Brain microvascular endothelial cell (primary cell): ENCODE measurements around the gene TST.

Experiments used
- DNase-seq: peaks from one replicate; pipeline ENCODE4 v3.0.0-alpha.2; 2020
- H3K27ac ChIP-seq: fragments of 250-450 bp; sonication (Bioruptor Pico); 2 replicates; pipeline ENCODE4 v1.5.1; 2020; ENCODE audit warnings: mild to moderate bottlenecking, moderate library complexity
- H3K27me3 ChIP-seq: fragments of 250-450 bp; sonication (Bioruptor Pico); replicated peaks from 2 replicates; pipeline ENCODE4 v1.5.1; 2020; ENCODE audit warnings: mild to moderate bottlenecking
- H3K36me3 ChIP-seq: fragments of 250-450 bp; sonication (Bioruptor Pico); replicated peaks from 2 replicates; pipeline ENCODE4 v1.5.1; 2020; ENCODE audit warnings: mild to moderate bottlenecking
- H3K4me3 ChIP-seq: 2 replicates; pipeline ENCODE4 v1.5.1; 2011; ENCODE audit warnings: low read depth, mild to moderate bottlenecking, control low read depth, low read length, moderate library complexity
- CTCF ChIP-seq: IDR thresholded peaks from 2 replicates; pipeline ENCODE4 v1.5.1; 2011; ENCODE audit warnings: low read depth, mild to moderate bottlenecking, moderate library complexity, low read length, control low read depth, inconsistent platforms; ENCODE audit errors: missing control alignments
- in situ Hi-C: cut with HindIII; loops from 2 replicates; pipeline ENCODE4 v1.10.0; 2017; ENCODE audit warnings: low sequenced_read_pairs, low pct_ligation_motif_present

The TST gene

DNA sequence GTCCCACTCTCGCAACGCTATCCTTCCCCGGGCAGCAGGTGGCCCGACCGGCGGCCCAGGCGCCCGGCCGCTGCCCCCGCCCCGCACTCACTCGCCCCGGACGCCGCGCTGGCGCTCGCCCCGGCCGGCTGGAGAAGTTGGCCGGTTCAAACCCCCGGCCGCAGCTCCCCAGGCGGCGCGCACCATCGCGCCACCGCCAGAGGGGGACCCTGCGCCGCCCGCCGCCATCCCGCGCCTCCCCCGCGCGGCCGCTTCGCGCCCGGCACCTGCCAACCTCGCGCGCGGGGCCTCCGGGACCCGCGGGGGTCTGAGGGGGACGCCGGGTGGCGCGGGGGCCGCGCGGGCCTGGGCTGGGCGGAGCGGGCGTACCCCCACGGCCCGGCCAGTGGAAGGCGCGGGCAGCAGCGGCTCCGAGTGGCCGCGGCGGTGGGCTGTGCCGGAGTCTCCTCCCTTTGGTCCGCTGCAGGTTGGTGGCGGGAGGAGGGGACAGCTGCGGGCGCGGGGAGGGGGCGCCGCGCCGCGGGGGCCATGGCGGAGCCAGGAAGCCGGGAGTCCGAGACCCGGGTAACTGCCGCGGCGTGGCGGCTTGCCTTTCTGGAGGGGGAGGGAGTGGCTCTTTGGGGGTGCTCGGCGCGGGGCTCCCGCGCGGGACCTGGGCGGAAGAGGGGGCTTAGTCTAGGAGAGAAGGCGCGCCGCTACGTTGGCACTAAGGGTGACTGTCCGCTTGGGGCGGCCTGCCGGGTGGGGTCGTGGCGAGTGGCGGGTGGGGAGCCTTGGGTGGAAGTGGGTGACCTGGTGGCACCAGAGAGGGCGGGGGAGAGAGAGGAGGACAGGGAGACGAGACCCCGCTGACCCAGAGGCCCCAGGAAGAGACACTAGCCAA, at the start of gene TST, which contains the start of gene MPST:
Gene TST (minus strand): TSS at position 139 of the 883 bp plus-strand sequence. CDS start 715 bp downstream, outside the sequence.
Gene MPST (plus strand): TSS at position 434 of the 883 bp plus-strand sequence. CDS start 95 bp downstream, at position 529.
- peak; percentile 29 for DNase-seq
- Histone ChIP-seq H3K27ac (peak within 1 kb of the TSS; percentile 78), H3K27me3 (no peaks in the 10 kb centered on the region), H3K36me3 (peaks cover 10% of the 10 kb centered on the region), H3K4me3 (peak within 1 kb of the TSS; percentile 86)
- TF ChIP-seq CTCF: no peak
- in situ Hi-C loops: no loop called here

DNA sequence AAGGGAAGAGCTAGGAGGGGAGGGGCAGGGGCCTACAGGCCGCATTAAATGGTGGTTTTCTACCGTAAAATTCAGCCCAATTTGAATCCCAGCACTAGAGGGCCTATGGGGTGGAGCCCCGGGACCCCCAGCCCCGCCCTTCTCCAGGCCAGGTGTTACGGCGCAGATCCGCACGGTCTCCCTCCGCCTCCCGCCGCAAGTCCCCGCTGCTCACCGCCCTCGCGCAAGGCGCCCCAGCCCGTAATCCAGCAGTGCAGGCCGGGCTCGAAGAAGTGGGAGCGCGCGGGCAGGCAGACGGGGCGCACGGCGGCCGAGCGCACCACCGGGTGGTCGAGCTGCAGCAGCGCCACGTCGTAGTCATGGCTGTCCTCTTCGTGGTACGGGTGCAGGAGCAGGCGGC, 49.6 kb upstream of the TST start:
- DNase-seq: no peak
- Histone ChIP-seq H3K4me3 (no peak overlapping the region), H3K27ac (no peak overlapping the region), H3K36me3 (no peaks in the 10 kb centered on the region), H3K27me3 (peaks cover 12% of the 10 kb centered on the region)
- no peak for TF ChIP-seq CTCF
- in situ Hi-C loops: no loop called here

GRCh38 chr22:37067428-37067827, 48.2 kb upstream of the TST start:
- Histone ChIP-seq H3K36me3 (no peaks in the 10 kb centered on the region), H3K27ac (no peak overlapping the region), H3K27me3 (peaks cover 12% of the 10 kb centered on the region), H3K4me3 (no peak overlapping the region)
- in situ Hi-C loops: no loop called here
- no peak for DNase-seq
- no peak for TF ChIP-seq CTCF

GRCh38 chr22:37065961-37066360, 46.7 kb upstream of the TST start:
- TF ChIP-seq CTCF: no peak
- no peak for DNase-seq
- no peaks in the 10 kb centered on the region for H3K36me3 ChIP-seq
- in situ Hi-C loops: no loop called here
- no peak overlapping the region for H3K4me3 ChIP-seq
- H3K27ac ChIP-seq: no peak overlapping the region
- H3K27me3 ChIP-seq: peaks cover 12% of the 10 kb centered on the region

GRCh38 chr22:37065180-37065579, 45.9 kb upstream of the TST start:
- Histone ChIP-seq H3K36me3 (no peaks in the 10 kb centered on the region), H3K4me3 (no peak overlapping the region), H3K27ac (no peak overlapping the region), H3K27me3 (peaks cover 12% of the 10 kb centered on the region)
- TF ChIP-seq CTCF: no peak
- DNase-seq: no peak
- in situ Hi-C loops: no loop called here

DNA sequence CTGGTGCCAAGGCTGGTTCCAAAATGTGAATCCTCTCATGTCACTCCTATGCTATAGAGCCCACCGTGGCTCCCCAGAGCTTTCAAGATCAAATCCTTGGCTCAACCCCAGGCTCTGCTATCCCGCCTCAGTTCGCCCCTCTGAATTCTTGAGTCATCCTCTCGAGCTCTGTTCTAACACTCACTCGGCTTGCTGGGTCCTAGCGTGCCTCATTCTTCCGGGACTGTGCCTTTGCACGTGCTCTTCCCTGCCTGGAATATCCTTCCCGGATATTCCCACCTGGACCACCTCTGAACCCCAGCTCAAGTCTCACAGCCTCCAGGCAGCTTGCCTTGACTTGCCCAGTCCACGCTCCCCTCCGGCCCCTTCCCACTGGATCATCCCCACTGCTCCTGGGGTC, 45.3 kb upstream of the TST start:
- Histone ChIP-seq H3K27me3 (peaks cover 12% of the 10 kb centered on the region), H3K4me3 (no peak overlapping the region), H3K27ac (no peak overlapping the region), H3K36me3 (peaks cover 2% of the 10 kb centered on the region)
- in situ Hi-C loops: no loop called here
- TF ChIP-seq CTCF: no peak
- no peak for DNase-seq
